Measurements from ENCODE around the gene GRAMD1B. TPM values are rescaled to one million over a fixed set of nuclear protein-coding genes. Genes with fewer than 3 reads are reported as not detected.

GRAMD1B gene
- total RNA-seq, 1 experiment from 2014 or later = 82.1 TPM

DNA sequence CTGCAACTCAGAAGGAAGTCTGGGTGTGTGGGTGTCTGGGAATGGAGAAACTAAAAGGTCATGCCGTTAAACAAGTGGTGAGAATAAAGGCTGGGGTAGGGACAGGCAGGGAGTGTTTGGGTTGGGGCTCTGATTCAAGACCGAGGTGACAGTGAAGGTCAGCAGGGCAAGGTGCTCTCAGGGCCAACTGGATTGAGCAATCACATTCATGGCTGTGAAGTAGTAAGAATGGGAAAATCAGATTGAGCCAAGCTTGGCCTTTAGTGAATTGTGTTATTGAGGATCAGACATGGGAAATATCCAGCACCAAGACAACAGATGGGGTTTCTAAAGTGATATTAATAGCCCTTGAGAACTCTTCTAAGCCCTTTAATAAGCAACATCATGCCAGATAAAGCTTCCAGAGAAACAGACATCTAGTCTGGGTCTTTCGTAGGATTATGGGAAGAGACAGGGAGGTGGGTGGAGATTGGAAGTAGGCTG, 200.1 kb downstream of the GRAMD1B start:
- H4K20me1 ChIP-seq (ENCODE audit: low read length) = no peaks in the 10 kb centered on the region
- H3K27ac ChIP-seq (ENCODE audit: low read length) = no peak overlapping the region
- DNase-seq (no peak), ATAC-seq (no peak)
- no peak overlapping the region for H3K4me3 ChIP-seq (ENCODE audit: low read length)
- H3K9me2 ChIP-seq (replicated peaks; ENCODE audit: low read length) = no peaks in the 10 kb centered on the region
- no peak overlapping the region for H3K9ac ChIP-seq (ENCODE audit: low read length)
- no peaks in the 10 kb centered on the region for H3K79me2 ChIP-seq (ENCODE audit: low read length)
- H3K36me3 ChIP-seq (ENCODE audit: low read depth, low read length) = peaks cover 10% of the 10 kb centered on the region; the same call in 1 of the 2 replicates
- BruUV-seq (replicated peaks) = TSS peak; percentile 3
- H3K4me2 ChIP-seq (ENCODE audit: low read length) = no peak overlapping the region
- CTCF ChIA-PET = no interaction called here
- H3F3A ChIP-seq (ENCODE audit: low read length, unreplicated experiment) = no peaks in the 10 kb centered on the region
- H3K4me1 ChIP-seq (ENCODE audit: insufficient read depth, low read length) = no peaks in the 10 kb centered on the region
- POLR2A ChIA-PET (ENCODE audit: unreplicated experiment) = no interaction called here
- H3K27me3 ChIP-seq (ENCODE audit: low read length) = peaks cover 25% of the 10 kb centered on the region
- no peak overlapping the region for H2AFZ ChIP-seq (ENCODE audit: low read length)
- no peaks in the 10 kb centered on the region for H3K9me3 ChIP-seq (ENCODE audit: low read length)
- intact Hi-C loops (cut with micrococcal nuclease) = no loop called here
- TF ChIP-seq, protein P1, sequence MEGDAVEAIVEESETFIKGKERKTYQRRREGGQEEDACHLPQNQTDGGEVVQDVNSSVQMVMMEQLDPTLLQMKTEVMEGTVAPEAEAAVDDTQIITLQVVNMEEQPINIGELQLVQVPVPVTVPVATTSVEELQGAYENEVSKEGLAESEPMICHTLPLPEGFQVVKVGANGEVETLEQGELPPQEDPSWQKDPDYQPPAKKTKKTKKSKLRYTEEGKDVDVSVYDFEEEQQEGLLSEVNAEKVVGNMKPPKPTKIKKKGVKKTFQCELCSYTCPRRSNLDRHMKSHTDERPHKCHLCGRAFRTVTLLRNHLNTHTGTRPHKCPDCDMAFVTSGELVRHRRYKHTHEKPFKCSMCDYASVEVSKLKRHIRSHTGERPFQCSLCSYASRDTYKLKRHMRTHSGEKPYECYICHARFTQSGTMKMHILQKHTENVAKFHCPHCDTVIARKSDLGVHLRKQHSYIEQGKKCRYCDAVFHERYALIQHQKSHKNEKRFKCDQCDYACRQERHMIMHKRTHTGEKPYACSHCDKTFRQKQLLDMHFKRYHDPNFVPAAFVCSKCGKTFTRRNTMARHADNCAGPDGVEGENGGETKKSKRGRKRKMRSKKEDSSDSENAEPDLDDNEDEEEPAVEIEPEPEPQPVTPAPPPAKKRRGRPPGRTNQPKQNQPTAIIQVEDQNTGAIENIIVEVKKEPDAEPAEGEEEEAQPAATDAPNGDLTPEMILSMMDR (conservative IDR thresholded peaks at IDR 0.05; ENCODE audit: low read depth, low read length) = no peak
- TF ChIP-seq EZH2 (IDR thresholded peaks at IDR 0.05; ENCODE audit: low read length, unreplicated experiment) = no peak
- no peak for TF ChIP-seq EZH2phosphoT487 (IDR thresholded peaks at IDR 0.05; ENCODE audit: borderline replicate concordance, low read length)

DNA sequence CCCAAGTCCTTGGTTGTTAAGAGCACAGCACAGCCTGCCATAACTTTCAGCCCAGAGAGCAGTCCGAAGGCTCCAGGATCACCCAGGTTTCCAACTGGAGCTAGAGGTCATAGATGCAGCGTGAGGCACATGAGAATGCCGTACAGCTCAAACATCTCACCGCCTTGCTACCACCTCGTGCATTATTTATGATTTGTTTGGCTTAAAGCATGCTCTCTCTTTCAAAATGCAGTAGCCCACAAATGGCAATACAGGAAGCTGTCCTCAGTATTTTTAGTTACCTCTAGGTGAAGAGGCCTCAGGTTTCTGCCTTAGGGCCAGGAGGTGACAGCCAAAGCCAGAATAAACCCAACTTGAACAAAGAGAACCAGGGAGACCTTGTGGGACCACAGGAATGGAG, 210.0 kb downstream of the GRAMD1B start:
- intact Hi-C loops (cut with micrococcal nuclease) = no loop called here
- Histone ChIP-seq H3K4me1 (ENCODE audit: insufficient read depth, low read length) (0 out of 2 replicates have a peak, but pooled peaks cover 4% of the 10 kb centered on the region), H3K79me2 (ENCODE audit: low read length) (no peaks in the 10 kb centered on the region), H3K36me3 (ENCODE audit: low read depth, low read length) (no peaks in the 10 kb centered on the region), H3K9me3 (ENCODE audit: low read length) (no peaks in the 10 kb centered on the region), H3K9ac (ENCODE audit: low read length) (no peak overlapping the region), H3K4me3 (ENCODE audit: low read length) (no peak overlapping the region), H3F3A (ENCODE audit: low read length, unreplicated experiment) (no peaks in the 10 kb centered on the region), H3K27me3 (ENCODE audit: low read length) (peaks cover 70% of the 10 kb centered on the region), H2AFZ (ENCODE audit: low read length) (no peak overlapping the region), H3K4me2 (ENCODE audit: low read length) (no peak overlapping the region), H3K9me2 (replicated peaks; ENCODE audit: low read length) (no peaks in the 10 kb centered on the region), H4K20me1 (ENCODE audit: low read length) (no peaks in the 10 kb centered on the region), H3K27ac (ENCODE audit: low read length) (no peak overlapping the region)
- no TSS peak for BruUV-seq (replicated peaks)
- DNase-seq (no peak), ATAC-seq (no peak)
- ChIA-PET POLR2A (ENCODE audit: unreplicated experiment) (interaction anchor here (0.6 kb wide), 1 partner anchor 10 kb away, joined by 4 read pairs; no protein-coding TSS in a partner anchor), CTCF (no interaction called here)
- no peak for TF ChIP-seq EZH2 (IDR thresholded peaks at IDR 0.05; ENCODE audit: low read length, unreplicated experiment)
- TF ChIP-seq, protein P1 (conservative IDR thresholded peaks at IDR 0.05; ENCODE audit: low read depth, low read length) = no peak

DNA sequence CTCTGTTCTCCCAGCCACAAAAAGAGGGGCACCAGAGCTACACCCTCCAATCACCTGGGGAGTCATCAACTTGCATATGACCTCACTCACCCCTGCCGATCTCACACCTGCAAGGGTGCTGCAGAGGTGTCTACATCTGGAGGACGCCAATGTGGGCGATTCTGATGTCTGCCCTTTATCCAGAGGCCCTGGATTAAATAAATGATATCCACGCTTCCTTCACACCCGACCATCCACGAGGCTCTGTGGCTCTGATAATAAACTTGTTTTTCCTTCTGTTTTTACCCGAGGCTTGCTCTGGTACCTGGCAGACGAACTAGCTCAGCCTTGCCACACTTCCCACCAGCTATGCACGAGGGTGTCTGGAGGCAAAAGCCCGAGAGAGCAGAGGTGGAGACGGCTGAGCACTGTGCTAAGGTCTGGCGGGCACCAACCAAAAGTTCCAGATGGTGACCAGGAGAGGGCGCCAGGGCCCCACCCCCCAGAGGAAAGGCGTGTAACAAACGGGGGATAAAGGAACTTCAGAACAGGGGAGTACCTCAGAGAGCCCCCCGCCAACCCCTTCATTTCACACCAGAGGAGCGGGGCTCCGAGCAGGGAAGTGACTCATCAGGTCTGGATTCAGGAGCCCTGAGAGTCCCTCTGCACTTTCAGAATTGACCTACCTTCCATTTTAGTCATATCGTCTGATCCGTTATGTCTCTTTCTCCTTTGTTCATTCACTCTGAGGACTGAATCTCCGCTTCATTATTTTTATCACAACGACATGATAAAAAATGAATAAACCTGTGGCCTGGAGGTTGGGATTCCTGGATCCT, 210.8 kb downstream of the GRAMD1B start:
- peak; percentile 67 for DNase-seq

More for the DNA sequence above, 210.8 kb downstream of the GRAMD1B start:
- H3K79me2 ChIP-seq (ENCODE audit: low read length) = no peaks in the 10 kb centered on the region
- no peaks in the 10 kb centered on the region for H3K9me3 ChIP-seq (ENCODE audit: low read length)
- intact Hi-C loops (cut with micrococcal nuclease) = loop anchor here (1.0 kb wide), 1 partner anchor 66 kb away; no protein-coding TSS in a partner anchor
- peak overlapping the region; percentile 15 for H3K4me2 ChIP-seq (ENCODE audit: low read length)
- POLR2A ChIA-PET (ENCODE audit: unreplicated experiment) = no interaction called here
- H3K27me3 ChIP-seq (ENCODE audit: low read length) = peaks cover 71% of the 10 kb centered on the region
- H3K4me3 ChIP-seq (ENCODE audit: low read length) = no peak overlapping the region
- peak overlapping the region; percentile 42; the same call in 1 of the 2 replicates for H2AFZ ChIP-seq (ENCODE audit: low read length)
- no peak for TF ChIP-seq EZH2phosphoT487 (IDR thresholded peaks at IDR 0.05; ENCODE audit: borderline replicate concordance, low read length)
- TF ChIP-seq, protein P1 (conservative IDR thresholded peaks at IDR 0.05; ENCODE audit: low read depth, low read length) = peak; percentile 97
- H4K20me1 ChIP-seq (ENCODE audit: low read length) = no peaks in the 10 kb centered on the region
- BruUV-seq (replicated peaks) = no TSS peak
- H3K27ac ChIP-seq (ENCODE audit: low read length) = no peak overlapping the region
- no peaks in the 10 kb centered on the region for H3K36me3 ChIP-seq (ENCODE audit: low read depth, low read length)
- peak; percentile 95 for ATAC-seq
- H3F3A ChIP-seq (ENCODE audit: low read length, unreplicated experiment) = no peaks in the 10 kb centered on the region
- H3K4me1 ChIP-seq (ENCODE audit: insufficient read depth, low read length) = 0 out of 2 replicates have a peak, but pooled peaks cover 4% of the 10 kb centered on the region
- no peaks in the 10 kb centered on the region for H3K9me2 ChIP-seq (replicated peaks; ENCODE audit: low read length)
- H3K9ac ChIP-seq (ENCODE audit: low read length) = no peak overlapping the region
- CTCF ChIA-PET = no interaction called here
